HEK293 (cell line): Measurements from ENCODE around the gene AFDN.

Experiments
- PRDM1 ChIP-seq: fragments of 450-650 bp; formaldehyde crosslinking; IDR thresholded peaks from 2 replicates; pipeline ENCODE4; 2016; ENCODE audit warnings: missing biosample characterization, missing genetic modification characterization
- ZFP69B ChIP-seq: fragments of 450-650 bp; formaldehyde crosslinking; IDR thresholded peaks from 2 replicates; pipeline ENCODE4 v1.5.1; 2016; ENCODE audit warnings: missing biosample characterization, missing genetic modification characterization
- ZNF112 ChIP-seq: fragments of 450-650 bp; formaldehyde crosslinking; IDR thresholded peaks from 2 replicates; pipeline ENCODE4 v1.5.0; 2017; ENCODE audit warnings: missing biosample characterization, missing genetic modification characterization
- ZNF132 ChIP-seq: fragments of 450-650 bp; formaldehyde crosslinking; IDR thresholded peaks from 2 replicates; pipeline ENCODE4 v1.5.1; 2017; ENCODE audit warnings: missing biosample characterization, missing genetic modification characterization, borderline replicate concordance
- ZNF2 ChIP-seq: fragments of 450-650 bp; formaldehyde crosslinking; IDR thresholded peaks from 2 replicates; pipeline ENCODE4 v1.5.1; 2016; ENCODE audit warnings: missing biosample characterization, missing genetic modification characterization
- ZNF311 ChIP-seq: fragments of 450-650 bp; formaldehyde crosslinking; IDR thresholded peaks from 2 replicates; pipeline ENCODE4 v1.5.1; 2017; ENCODE audit warnings: missing biosample characterization, missing genetic modification characterization, borderline replicate concordance
- ZNF350 ChIP-seq: fragments of 450-650 bp; formaldehyde crosslinking; IDR thresholded peaks from 2 replicates; pipeline ENCODE4 v1.5.0; 2017; ENCODE audit warnings: missing biosample characterization, mild to moderate bottlenecking, missing genetic modification characterization
- ZNF391 ChIP-seq: fragments of 450-650 bp; formaldehyde crosslinking; IDR thresholded peaks from 2 replicates; pipeline ENCODE4 v1.5.1; 2016; ENCODE audit warnings: low read depth, missing biosample characterization, missing genetic modification characterization, borderline replicate concordance
- ZNF473 ChIP-seq: fragments of 450-650 bp; formaldehyde crosslinking; IDR thresholded peaks from 2 replicates; pipeline ENCODE4 v1.5.1; 2017; ENCODE audit warnings: missing biosample characterization, missing genetic modification characterization
- ZNF549 ChIP-seq: fragments of 450-650 bp; IDR thresholded peaks from 2 replicates; pipeline ENCODE4 v1.5.1; 2018; ENCODE audit warnings: missing biosample characterization, missing genetic modification characterization, mild to moderate bottlenecking, inconsistent platforms, moderate library complexity
- ZNF561 ChIP-seq: fragments of 450-650 bp; IDR thresholded peaks from 2 replicates; pipeline ENCODE4 v1.5.1; 2018; ENCODE audit warnings: missing biosample characterization, missing genetic modification characterization, borderline replicate concordance
- ZNF600 ChIP-seq: fragments of 450-650 bp; formaldehyde crosslinking; IDR thresholded peaks from 2 replicates; pipeline ENCODE4 v1.5.1; 2016; ENCODE audit warnings: missing biosample characterization, missing genetic modification characterization
- ZNF747 ChIP-seq: fragments of 450-650 bp; formaldehyde crosslinking; IDR thresholded peaks from 2 replicates; pipeline ENCODE4 v1.5.1; 2016; ENCODE audit warnings: missing biosample characterization, missing genetic modification characterization
- ZNF792 ChIP-seq: fragments of 450-650 bp; formaldehyde crosslinking; IDR thresholded peaks from 2 replicates; pipeline ENCODE4 v1.5.1; 2016; ENCODE audit warnings: missing biosample characterization, missing genetic modification characterization
- ZNF830 ChIP-seq: fragments of 450-650 bp; IDR thresholded peaks from 2 replicates; pipeline ENCODE4 v1.5.0; 2018; ENCODE audit warnings: missing biosample characterization, missing genetic modification characterization, low read depth, mild to moderate bottlenecking, moderate library complexity
- ZSCAN23 ChIP-seq: fragments of 450-650 bp; formaldehyde crosslinking; IDR thresholded peaks from 2 replicates; pipeline ENCODE4 v1.5.1; 2016; ENCODE audit warnings: missing biosample characterization, missing genetic modification characterization
- TF ChIP-seq, protein P1 (sequence below): fragments of 450-650 bp; formaldehyde crosslinking; IDR thresholded peaks from 2 replicates; pipeline ENCODE4 v1.5.0; 2017; ENCODE audit warnings: missing biosample characterization, missing genetic modification characterization, borderline replicate concordance
- TF ChIP-seq, protein P2 (sequence below): fragments of 450-650 bp; formaldehyde crosslinking; IDR thresholded peaks from 2 replicates; pipeline ENCODE4 v1.5.1; 2016; ENCODE audit warnings: missing biosample characterization, missing genetic modification characterization
- TF ChIP-seq, protein P3 (sequence below): fragments of 450-650 bp; formaldehyde crosslinking; IDR thresholded peaks from 2 replicates; pipeline ENCODE4 v1.5.1; 2016; ENCODE audit warnings: missing biosample characterization, missing genetic modification characterization
- TF ChIP-seq, protein P4 (sequence below): fragments of 450-650 bp; formaldehyde crosslinking; IDR thresholded peaks from 2 replicates; pipeline ENCODE4 v1.5.1; 2016; ENCODE audit warnings: missing biosample characterization, missing genetic modification characterization, borderline replicate concordance
- TF ChIP-seq, protein P5 (sequence below): fragments of 450-650 bp; formaldehyde crosslinking; IDR thresholded peaks from 2 replicates; pipeline ENCODE4 v1.5.1; 2017; ENCODE audit warnings: missing biosample characterization, missing genetic modification characterization
- TF ChIP-seq, protein P6 (sequence below): fragments of 450-650 bp; formaldehyde crosslinking; IDR thresholded peaks from 2 replicates; pipeline ENCODE4 v1.5.1; 2017; ENCODE audit warnings: missing biosample characterization, missing genetic modification characterization

AFDN gene

DNA sequence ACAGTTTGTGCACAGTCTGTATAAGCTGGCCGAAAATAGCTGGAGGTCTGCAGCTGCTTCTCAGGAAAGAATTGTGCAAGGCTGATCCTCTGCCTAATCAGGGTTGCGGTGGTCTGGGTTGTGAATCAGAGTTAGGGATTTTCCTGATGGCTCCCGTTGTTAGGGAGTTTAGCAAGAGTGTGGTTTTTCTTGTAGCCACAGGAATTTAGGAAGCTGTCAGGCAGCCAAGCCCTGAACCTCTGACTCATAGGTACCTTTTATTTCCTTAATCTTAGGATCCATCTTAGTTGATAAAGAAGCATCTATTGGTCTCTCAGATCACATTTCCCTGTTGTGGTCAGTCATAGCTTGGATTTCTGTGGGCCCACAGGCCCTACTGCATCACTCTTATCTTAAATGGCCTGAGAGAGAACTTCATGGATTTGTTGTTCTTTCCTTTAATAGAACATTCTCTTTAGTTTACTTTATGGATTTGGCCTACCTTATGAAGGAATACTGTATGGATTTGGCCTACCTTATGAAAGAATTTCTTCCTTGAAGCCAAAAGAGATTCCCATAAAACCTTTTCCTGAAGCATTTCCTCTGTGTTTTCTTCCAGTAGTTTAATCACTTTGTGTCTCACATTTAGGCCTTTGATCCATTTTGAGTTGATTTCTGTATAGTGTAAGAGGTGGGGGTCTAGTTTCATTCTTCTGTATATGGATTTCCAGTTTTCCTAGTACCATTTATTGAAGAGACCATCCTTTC, 181.1 kb downstream of the AFDN start (continued):
- TF ChIP-seq, protein P1, sequence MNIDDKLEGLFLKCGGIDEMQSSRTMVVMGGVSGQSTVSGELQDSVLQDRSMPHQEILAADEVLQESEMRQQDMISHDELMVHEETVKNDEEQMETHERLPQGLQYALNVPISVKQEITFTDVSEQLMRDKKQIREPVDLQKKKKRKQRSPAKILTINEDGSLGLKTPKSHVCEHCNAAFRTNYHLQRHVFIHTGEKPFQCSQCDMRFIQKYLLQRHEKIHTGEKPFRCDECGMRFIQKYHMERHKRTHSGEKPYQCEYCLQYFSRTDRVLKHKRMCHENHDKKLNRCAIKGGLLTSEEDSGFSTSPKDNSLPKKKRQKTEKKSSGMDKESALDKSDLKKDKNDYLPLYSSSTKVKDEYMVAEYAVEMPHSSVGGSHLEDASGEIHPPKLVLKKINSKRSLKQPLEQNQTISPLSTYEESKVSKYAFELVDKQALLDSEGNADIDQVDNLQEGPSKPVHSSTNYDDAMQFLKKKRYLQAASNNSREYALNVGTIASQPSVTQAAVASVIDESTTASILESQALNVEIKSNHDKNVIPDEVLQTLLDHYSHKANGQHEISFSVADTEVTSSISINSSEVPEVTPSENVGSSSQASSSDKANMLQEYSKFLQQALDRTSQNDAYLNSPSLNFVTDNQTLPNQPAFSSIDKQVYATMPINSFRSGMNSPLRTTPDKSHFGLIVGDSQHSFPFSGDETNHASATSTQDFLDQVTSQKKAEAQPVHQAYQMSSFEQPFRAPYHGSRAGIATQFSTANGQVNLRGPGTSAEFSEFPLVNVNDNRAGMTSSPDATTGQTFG (tag by site-specific recombination), result no peak
- TF ChIP-seq ZNF311 (tag by site-specific recombination) (no peak), ZNF350 (tag by site-specific recombination) (peak; percentile 56; the same call in 1 of the 2 replicates), PRDM1 (tag by site-specific recombination) (no peak), ZNF391 (tag by site-specific recombination) (no peak), ZNF549 (tag by site-specific recombination) (no peak), ZSCAN23 (no peak), ZNF830 (no peak), ZFP69B (tag by site-specific recombination) (peak; percentile 81), ZNF2 (tag by site-specific recombination) (no peak), ZNF600 (peak; percentile 94), ZNF792 (no peak), ZNF112 (no peak), ZNF132 (tag by site-specific recombination) (no peak), ZNF473 (tag by site-specific recombination) (no peak), ZNF747 (tag by site-specific recombination) (no peak), ZNF561 (tag by site-specific recombination) (no peak)
- TF ChIP-seq, protein P2, sequence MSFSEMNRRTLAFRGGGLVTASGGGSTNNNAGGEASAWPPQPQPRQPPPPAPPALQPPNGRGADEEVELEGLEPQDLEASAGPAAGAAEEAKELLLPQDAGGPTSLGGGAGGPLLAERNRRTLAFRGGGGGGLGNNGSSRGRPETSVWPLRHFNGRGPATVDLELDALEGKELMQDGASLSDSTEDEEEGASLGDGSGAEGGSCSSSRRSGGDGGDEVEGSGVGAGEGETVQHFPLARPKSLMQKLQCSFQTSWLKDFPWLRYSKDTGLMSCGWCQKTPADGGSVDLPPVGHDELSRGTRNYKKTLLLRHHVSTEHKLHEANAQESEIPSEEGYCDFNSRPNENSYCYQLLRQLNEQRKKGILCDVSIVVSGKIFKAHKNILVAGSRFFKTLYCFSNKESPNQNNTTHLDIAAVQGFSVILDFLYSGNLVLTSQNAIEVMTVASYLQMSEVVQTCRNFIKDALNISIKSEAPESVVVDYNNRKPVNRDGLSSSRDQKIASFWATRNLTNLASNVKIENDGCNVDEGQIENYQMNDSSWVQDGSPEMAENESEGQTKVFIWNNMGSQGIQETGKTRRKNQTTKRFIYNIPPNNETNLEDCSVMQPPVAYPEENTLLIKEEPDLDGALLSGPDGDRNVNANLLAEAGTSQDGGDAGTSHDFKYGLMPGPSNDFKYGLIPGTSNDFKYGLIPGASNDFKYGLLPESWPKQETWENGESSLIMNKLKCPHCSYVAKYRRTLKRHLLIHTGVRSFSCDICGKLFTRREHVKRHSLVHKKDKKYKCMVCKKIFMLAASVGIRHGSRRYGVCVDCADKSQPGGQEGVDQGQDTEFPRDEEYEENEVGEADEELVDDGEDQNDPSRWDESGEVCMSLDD, result no peak
- TF ChIP-seq, protein P3, sequence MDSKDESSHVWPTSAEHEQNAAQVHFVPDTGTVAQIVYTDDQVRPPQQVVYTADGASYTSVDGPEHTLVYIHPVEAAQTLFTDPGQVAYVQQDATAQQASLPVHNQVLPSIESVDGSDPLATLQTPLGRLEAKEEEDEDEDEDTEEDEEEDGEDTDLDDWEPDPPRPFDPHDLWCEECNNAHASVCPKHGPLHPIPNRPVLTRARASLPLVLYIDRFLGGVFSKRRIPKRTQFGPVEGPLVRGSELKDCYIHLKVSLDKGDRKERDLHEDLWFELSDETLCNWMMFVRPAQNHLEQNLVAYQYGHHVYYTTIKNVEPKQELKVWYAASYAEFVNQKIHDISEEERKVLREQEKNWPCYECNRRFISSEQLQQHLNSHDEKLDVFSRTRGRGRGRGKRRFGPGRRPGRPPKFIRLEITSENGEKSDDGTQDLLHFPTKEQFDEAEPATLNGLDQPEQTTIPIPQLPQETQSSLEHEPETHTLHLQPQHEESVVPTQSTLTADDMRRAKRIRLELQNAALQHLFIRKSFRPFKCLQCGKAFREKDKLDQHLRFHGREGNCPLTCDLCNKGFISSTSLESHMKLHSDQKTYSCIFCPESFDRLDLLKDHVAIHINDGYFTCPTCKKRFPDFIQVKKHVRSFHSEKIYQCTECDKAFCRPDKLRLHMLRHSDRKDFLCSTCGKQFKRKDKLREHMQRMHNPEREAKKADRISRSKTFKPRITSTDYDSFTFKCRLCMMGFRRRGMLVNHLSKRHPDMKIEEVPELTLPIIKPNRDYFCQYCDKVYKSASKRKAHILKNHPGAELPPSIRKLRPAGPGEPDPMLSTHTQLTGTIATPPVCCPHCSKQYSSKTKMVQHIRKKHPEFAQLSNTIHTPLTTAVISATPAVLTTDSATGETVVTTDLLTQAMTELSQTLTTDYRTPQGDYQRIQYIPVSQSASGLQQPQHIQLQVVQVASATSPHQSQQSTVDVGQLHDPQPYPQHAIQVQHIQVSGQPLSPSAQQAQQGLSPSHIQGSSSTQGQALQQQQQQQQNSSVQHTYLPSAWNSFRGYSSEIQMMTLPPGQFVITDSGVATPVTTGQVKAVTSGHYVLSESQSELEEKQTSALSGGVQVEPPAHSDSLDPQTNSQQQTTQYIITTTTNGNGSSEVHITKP (tag by site-specific recombination), result peak; percentile 66
- TF ChIP-seq, protein P4, sequence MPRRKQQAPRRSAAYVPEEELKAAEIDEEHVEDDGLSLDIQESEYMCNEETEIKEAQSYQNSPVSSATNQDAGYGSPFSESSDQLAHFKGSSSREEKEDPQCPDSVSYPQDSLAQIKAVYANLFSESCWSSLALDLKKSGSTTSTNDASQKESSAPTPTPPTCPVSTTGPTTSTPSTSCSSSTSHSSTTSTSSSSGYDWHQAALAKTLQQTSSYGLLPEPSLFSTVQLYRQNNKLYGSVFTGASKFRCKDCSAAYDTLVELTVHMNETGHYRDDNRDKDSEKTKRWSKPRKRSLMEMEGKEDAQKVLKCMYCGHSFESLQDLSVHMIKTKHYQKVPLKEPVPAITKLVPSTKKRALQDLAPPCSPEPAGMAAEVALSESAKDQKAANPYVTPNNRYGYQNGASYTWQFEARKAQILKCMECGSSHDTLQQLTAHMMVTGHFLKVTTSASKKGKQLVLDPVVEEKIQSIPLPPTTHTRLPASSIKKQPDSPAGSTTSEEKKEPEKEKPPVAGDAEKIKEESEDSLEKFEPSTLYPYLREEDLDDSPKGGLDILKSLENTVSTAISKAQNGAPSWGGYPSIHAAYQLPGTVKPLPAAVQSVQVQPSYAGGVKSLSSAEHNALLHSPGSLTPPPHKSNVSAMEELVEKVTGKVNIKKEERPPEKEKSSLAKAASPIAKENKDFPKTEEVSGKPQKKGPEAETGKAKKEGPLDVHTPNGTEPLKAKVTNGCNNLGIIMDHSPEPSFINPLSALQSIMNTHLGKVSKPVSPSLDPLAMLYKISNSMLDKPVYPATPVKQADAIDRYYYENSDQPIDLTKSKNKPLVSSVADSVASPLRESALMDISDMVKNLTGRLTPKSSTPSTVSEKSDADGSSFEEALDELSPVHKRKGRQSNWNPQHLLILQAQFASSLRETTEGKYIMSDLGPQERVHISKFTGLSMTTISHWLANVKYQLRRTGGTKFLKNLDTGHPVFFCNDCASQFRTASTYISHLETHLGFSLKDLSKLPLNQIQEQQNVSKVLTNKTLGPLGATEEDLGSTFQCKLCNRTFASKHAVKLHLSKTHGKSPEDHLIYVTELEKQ (tag by site-specific recombination), result no peak; the same call in 1 of the 2 replicates
- TF ChIP-seq, protein P5, sequence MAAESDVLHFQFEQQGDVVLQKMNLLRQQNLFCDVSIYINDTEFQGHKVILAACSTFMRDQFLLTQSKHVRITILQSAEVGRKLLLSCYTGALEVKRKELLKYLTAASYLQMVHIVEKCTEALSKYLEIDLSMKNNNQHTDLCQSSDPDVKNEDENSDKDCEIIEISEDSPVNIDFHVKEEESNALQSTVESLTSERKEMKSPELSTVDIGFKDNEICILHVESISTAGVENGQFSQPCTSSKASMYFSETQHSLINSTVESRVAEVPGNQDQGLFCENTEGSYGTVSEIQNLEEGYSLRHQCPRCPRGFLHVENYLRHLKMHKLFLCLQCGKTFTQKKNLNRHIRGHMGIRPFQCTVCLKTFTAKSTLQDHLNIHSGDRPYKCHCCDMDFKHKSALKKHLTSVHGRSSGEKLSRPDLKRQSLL (tag by site-specific recombination), result no peak
- TF ChIP-seq, protein P6, sequence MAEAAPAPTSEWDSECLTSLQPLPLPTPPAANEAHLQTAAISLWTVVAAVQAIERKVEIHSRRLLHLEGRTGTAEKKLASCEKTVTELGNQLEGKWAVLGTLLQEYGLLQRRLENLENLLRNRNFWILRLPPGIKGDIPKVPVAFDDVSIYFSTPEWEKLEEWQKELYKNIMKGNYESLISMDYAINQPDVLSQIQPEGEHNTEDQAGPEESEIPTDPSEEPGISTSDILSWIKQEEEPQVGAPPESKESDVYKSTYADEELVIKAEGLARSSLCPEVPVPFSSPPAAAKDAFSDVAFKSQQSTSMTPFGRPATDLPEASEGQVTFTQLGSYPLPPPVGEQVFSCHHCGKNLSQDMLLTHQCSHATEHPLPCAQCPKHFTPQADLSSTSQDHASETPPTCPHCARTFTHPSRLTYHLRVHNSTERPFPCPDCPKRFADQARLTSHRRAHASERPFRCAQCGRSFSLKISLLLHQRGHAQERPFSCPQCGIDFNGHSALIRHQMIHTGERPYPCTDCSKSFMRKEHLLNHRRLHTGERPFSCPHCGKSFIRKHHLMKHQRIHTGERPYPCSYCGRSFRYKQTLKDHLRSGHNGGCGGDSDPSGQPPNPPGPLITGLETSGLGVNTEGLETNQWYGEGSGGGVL (tag by site-specific recombination), result no peak
